T-helper 17 cell (primary cell): ENCODE results near the gene P4HTM. TPM values are rescaled to one million over a fixed set of nuclear protein-coding genes. Genes with fewer than 3 reads are reported as not detected.

Experiments
- ATAC-seq: fragments of 150-1000 bp; cut with Tn5 transposase; 2 replicates; pipeline ENCODE4 v1.10.0; 2021; ENCODE audit warnings: mild to moderate bottlenecking, moderate library complexity
- DNase-seq, 3 donors: peaks; one replicate each; pipeline versions ENCODE4 v3.0.0 to v3.0.0-alpha.2; 2020 to 2021
- H3K9me3 ChIP-seq: one replicate; pipeline ENCODE4 v1.7.0; 2013; ENCODE audit warnings: low read length, mild to moderate bottlenecking; ENCODE audit not compliant: control insufficient read depth, poor library complexity, severe bottlenecking
- H3K27ac Mint-ChIP-seq: one replicate; pipeline ENCODE4 v1.8.0; 2022; ENCODE audit warnings: mild to moderate bottlenecking, moderate library complexity, mixed read lengths
- H3K27me3 Mint-ChIP-seq: one replicate; pipeline ENCODE4 v1.8.0; 2022; ENCODE audit warnings: mixed read lengths
- H3K36me3 Mint-ChIP-seq: one replicate; pipeline ENCODE4 v1.8.0; 2022; ENCODE audit warnings: low read depth, mixed read lengths
- H3K4me1 Mint-ChIP-seq: one replicate; pipeline ENCODE4 v1.8.0; 2022; ENCODE audit warnings: mild to moderate bottlenecking, mixed read lengths
- H3K4me3 Mint-ChIP-seq: one replicate; pipeline ENCODE4 v1.8.0; 2022; ENCODE audit warnings: mild to moderate bottlenecking, moderate library complexity, mixed read lengths
- total RNA-seq, 4 donors: library from RNA in 2 of 4; stranded (reverse) in 2 of 4; gene quantifications; one replicate each; pipeline ENCODE4 v1.2.3 and lab custom pipeline; 2022 to 2026

P4HTM gene
- total RNA-seq (10 to 100 TPM; 37.8 to 43.2 TPM), total RNA-seq (lab: John Stamatoyannopoulos, UW) (65.7 to 90.4 reads per million in 2 donors)

DNA sequence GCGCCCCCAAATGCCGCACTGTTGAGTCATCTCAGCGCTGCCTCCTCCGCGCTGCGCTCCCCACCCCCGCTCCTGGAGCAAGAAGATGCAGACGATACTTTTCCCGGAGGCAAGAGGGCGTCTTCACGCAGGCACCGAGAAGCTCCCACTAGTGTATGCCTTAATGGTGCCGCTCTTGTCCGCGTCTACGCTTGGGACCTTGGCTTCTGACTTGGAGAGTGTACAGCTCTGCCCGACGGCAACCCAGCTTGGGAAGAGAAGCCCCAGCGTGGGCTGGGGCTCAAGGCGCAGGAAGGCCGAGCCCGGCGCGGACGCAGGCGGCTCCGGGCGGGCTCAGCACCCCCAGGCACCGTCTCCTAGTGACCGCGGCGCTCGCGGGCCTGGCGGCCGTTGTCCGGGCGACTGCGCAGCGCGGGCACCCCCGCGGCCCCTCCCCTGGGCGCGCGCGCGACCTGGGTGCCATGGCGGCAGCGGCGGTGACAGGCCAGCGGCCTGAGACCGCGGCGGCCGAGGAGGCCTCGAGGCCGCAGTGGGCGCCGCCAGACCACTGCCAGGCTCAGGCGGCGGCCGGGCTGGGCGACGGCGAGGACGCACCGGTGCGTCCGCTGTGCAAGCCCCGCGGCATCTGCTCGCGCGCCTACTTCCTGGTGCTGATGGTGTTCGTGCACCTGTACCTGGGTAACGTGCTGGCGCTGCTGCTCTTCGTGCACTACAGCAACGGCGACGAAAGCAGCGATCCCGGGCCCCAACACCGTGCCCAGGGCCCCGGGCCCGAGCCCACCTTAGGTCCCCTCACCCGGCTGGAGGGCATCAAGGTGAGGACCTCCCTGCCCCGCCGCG, at the start of gene P4HTM:
P4HTM (plus strand) TSS at position 446 of the 840 bp plus-strand sequence; CDS start at position 462, 16 bp downstream.
- peak; percentile 63 for ATAC-seq
- peak within 1 kb of the TSS; percentile 96 for H3K27ac Mint-ChIP-seq
- no peaks in the 10 kb centered on the region for H3K9me3 ChIP-seq
- H3K4me1 Mint-ChIP-seq: peaks cover 36% of the 10 kb centered on the region
- H3K36me3 Mint-ChIP-seq: peaks cover 2% of the 10 kb centered on the region
- peak within 1 kb of the TSS; percentile 97 for H3K4me3 Mint-ChIP-seq
- peak; percentile 43 to 67 (median 56) for DNase-seq
- no peaks in the 10 kb centered on the region for H3K27me3 Mint-ChIP-seq

DNA sequence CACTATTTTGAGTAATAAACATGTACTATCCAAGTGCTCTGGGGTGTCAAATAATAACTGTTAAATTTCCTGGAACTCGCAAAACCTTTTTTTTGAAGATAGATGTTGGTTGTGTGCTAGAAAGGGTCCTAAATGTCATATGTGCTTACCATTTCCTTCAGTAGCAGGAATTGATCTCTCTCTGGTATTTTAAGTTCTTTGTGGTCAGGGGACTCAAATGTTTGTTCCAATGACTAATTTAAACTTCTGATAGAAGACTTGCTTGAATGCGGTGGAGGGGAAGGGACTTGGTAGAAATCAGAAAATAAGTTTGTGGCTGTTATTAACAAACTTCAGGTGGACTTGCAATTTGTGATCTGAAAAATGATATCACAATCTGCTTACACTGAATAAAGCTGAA, 44.6 kb upstream of the P4HTM start:
- Mint-ChIP-seq H3K27ac (peak overlapping the region; percentile 76), H3K27me3 (no peaks in the 10 kb centered on the region), H3K36me3 (no peaks in the 10 kb centered on the region), H3K4me1 (peaks cover 23% of the 10 kb centered on the region), H3K4me3 (no peak overlapping the region)
- ATAC-seq: no peak
- H3K9me3 ChIP-seq: no peaks in the 10 kb centered on the region
- DNase-seq: no peak

- Mint-ChIP-seq H3K27ac (peak overlapping the region; percentile 76), H3K4me3 (no peak overlapping the region), H3K27me3 (no peaks in the 10 kb centered on the region), H3K36me3 (no peaks in the 10 kb centered on the region), H3K4me1 (peaks cover 23% of the 10 kb centered on the region)
- no peaks in the 10 kb centered on the region for H3K9me3 ChIP-seq
- DNase-seq: no peak
- peak; percentile 25 for ATAC-seq
Observed at GRCh38 chr3:48945891-48946549, 44.0 kb upstream of the P4HTM start.

DNA sequence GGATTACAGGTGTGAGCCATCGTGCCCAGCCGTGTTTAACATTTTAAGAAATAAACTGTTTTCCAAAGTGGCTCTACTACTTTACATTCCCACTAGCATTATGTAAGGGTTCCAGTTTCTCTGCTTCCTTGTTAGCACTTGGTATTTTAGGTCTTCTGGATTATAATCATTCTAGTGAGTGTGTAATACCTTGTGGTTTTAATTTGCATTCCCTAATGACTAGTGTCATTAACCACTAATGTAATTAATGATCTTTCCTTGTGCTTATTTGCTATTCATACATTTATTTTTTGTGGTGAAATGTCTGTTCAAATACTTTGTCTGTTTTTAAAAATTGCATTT, 40.7 kb upstream of the P4HTM start:
- DNase-seq: no peak
- no peaks in the 10 kb centered on the region for H3K9me3 ChIP-seq
- H3K27ac Mint-ChIP-seq: no peak overlapping the region
- peaks cover 6% of the 10 kb centered on the region for H3K36me3 Mint-ChIP-seq
- H3K4me1 Mint-ChIP-seq: peaks cover 26% of the 10 kb centered on the region
- no peak overlapping the region for H3K4me3 Mint-ChIP-seq
- ATAC-seq: no peak
- no peaks in the 10 kb centered on the region for H3K27me3 Mint-ChIP-seq

DNA sequence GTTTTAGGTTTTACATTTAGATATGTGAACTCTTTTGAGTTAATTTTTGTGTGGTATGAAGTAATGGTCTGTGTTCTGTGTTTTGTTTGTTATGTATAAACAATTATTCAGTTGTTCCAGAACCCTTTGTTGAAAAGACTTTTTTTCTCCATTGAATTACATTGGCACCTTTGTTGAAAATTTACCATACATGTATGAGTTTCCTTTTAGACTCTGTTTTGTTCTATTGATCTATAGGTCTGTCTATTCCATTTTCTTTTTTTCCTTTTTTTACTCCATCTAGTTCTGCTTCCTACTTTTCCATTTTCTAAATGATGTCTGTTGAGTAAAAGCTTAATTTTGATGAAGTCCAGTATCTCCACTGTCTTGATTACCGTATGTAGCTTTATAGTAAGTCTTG, 40.0 kb upstream of the P4HTM start:
- peaks cover 20% of the 10 kb centered on the region for H3K4me1 Mint-ChIP-seq
- H3K27ac Mint-ChIP-seq: no peak overlapping the region
- H3K36me3 Mint-ChIP-seq: peaks cover 6% of the 10 kb centered on the region
- DNase-seq: no peak
- no peaks in the 10 kb centered on the region for H3K27me3 Mint-ChIP-seq
- no peak for ATAC-seq
- H3K4me3 Mint-ChIP-seq: no peak overlapping the region
- no peaks in the 10 kb centered on the region for H3K9me3 ChIP-seq

DNA sequence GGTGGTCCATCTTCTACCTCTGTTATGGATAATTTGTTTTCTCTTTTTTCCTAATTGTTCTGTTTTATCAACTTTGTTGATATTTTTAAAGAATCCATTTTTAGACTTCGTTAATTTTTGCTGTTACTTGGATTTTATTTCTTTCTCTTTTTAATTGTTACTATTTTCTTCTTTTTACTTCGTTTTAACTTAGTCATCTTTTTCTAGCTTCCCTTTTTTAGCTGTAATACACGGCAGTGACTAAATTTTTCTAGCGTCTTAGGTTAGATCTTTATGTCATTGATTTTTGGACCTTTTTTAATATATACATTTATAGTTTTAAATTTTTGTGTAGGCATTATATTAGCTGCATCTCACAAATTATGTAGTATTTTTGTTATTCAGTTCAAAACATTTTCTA, 38.3 kb upstream of the P4HTM start:
- peak overlapping the region; percentile 61 for H3K27ac Mint-ChIP-seq

DNA sequence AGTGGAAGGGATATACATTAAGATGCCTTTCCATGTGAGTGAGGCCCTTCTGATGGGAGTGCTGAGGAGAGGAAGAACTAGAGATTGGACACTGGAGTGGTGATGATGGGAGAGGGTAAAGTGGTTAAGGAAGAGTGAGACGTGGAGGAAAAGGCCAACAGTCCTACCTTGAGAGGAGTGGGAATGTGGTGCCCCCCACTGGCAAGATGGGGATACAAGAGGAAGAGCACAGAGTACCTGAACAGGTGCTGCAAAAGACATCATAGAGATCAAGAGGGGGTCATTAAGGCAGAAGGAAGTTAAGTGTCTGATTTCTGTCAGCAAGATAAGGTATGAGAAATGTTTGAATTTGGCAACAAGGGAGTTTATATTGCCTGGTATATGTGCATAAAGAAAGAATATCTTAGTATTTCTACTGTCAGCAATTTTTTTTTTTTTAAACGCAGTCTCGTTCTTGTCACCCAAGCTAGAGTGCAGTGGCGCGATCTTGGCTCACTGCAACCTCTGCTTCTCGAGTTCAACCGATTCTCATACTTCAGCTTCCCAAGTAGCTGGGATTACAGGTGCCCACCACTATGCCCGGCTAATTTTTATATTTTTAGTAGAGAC, 37.4 kb upstream of the P4HTM start:
- peak; percentile 74 for ATAC-seq
- H3K9me3 ChIP-seq: no peaks in the 10 kb centered on the region
- Mint-ChIP-seq H3K27me3 (no peaks in the 10 kb centered on the region), H3K27ac (peak overlapping the region; percentile 61), H3K4me3 (peak overlapping the region; percentile 72), H3K4me1 (peaks cover 15% of the 10 kb centered on the region), H3K36me3 (peaks cover 6% of the 10 kb centered on the region)
- peak; percentile 19 to 32 (median 20) for DNase-seq

More for the DNA sequence above, 38.3 kb upstream of the P4HTM start:
- ATAC-seq (no peak), DNase-seq (no peak)
- H3K4me3 Mint-ChIP-seq: no peak overlapping the region
- no peaks in the 10 kb centered on the region for H3K9me3 ChIP-seq
- H3K36me3 Mint-ChIP-seq: peaks cover 6% of the 10 kb centered on the region
- no peaks in the 10 kb centered on the region for H3K27me3 Mint-ChIP-seq
- H3K4me1 Mint-ChIP-seq: peaks cover 15% of the 10 kb centered on the region

- peaks cover 5% of the 10 kb centered on the region for H3K36me3 Mint-ChIP-seq
- H3K9me3 ChIP-seq: no peaks in the 10 kb centered on the region
- DNase-seq: no peak
- no peak overlapping the region for H3K4me3 Mint-ChIP-seq
- H3K27ac Mint-ChIP-seq: no peak overlapping the region
- no peaks in the 10 kb centered on the region for H3K27me3 Mint-ChIP-seq
- H3K4me1 Mint-ChIP-seq: peaks cover 9% of the 10 kb centered on the region
- ATAC-seq: no peak
Observed at GRCh38 chr3:48957006-48957705, 32.9 kb upstream of the P4HTM start.

DNA sequence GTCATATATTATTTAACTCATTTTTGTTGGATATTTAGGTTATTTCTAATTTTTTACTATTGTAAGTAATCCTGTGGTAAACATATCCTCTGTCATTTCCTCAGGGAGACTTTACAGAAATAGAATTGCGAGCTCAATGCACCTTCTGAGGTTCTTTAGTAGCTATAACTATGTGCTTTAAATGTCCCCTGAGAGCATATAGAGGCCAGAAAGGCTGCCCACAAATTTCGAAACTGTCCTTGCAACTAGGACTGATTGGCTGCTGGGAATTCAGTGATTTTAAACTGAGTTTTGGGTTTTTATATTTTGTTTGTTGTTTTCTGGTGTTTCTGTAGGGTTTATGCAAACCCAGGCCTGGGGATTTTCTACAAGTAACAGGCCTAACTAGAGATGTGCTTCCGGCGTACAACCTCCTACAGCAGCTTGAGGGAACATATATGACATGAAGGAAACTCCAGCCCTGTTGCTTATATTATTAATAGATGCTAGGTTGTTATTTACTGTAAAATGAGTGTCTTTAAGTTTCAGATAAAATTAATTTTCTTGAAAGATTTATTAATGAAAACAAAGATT, 29.1 kb upstream of the P4HTM start:
- H3K27ac Mint-ChIP-seq: no peak overlapping the region
- no peak for ATAC-seq

GRCh38 chr3:48962340-48962739, 27.7 kb upstream of the P4HTM start:
- Mint-ChIP-seq H3K27me3 (no peaks in the 10 kb centered on the region), H3K4me1 (peaks cover 11% of the 10 kb centered on the region), H3K27ac (no peak overlapping the region), H3K4me3 (no peak overlapping the region), H3K36me3 (no peaks in the 10 kb centered on the region)
- no peaks in the 10 kb centered on the region for H3K9me3 ChIP-seq
- no peak for DNase-seq
- no peak for ATAC-seq

More for the DNA sequence above, 29.1 kb upstream of the P4HTM start:
- no peak for DNase-seq
- Mint-ChIP-seq H3K4me1 (peaks cover 1% of the 10 kb centered on the region), H3K27me3 (no peaks in the 10 kb centered on the region), H3K4me3 (no peak overlapping the region), H3K36me3 (no peaks in the 10 kb centered on the region)
- H3K9me3 ChIP-seq: no peaks in the 10 kb centered on the region

DNA sequence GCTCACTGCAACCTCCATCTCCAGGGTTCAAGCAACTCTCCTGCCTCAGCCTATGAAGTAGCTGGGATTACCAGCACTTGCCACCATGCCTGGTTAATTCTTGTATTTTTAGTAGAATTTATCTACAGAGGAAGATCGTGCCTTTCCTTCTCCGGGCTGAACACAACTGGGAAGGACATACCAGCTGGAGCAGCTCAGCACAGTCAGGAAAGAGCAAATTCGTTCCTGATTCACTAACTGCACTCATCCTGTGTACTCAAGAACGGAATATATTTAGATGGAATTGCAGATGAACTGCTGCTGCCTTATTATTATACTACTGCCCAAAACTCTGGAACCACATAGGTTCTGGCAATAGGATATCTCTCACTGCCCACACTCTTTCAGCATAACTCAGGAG, 27.1 kb upstream of the P4HTM start:
- ATAC-seq (no peak), DNase-seq (no peak)
- Mint-ChIP-seq H3K27ac (no peak overlapping the region), H3K4me3 (no peak overlapping the region), H3K27me3 (no peaks in the 10 kb centered on the region), H3K4me1 (peaks cover 11% of the 10 kb centered on the region), H3K36me3 (no peaks in the 10 kb centered on the region)
- H3K9me3 ChIP-seq: no peaks in the 10 kb centered on the region

DNA sequence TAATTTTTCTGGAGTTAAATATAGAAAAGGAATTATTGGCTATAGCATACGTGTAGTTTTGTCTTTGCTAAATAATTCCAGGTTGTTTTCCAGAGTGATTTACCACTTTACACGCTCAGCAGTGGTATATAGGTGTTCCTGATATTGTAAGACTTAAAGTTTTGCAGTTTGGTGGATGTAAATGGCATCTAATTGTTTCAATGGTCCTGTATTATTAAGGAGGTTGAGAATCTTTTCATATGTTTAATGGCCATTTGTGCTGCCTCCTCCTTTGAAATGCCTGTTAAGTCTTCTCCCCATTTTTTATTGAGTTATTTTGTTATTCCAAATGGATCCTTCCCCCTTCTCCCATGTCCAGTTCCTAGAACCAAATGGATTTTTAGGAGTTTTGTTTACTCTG, 26.4 kb upstream of the P4HTM start:
- Mint-ChIP-seq H3K4me1 (peaks cover 11% of the 10 kb centered on the region), H3K27ac (no peak overlapping the region), H3K27me3 (no peaks in the 10 kb centered on the region), H3K36me3 (no peaks in the 10 kb centered on the region), H3K4me3 (no peak overlapping the region)
- DNase-seq: no peak
- ATAC-seq: no peak
- H3K9me3 ChIP-seq: no peaks in the 10 kb centered on the region

GRCh38 chr3:48966367-48966766, 23.7 kb upstream of the P4HTM start:
- Mint-ChIP-seq H3K36me3 (no peaks in the 10 kb centered on the region), H3K4me1 (peaks cover 11% of the 10 kb centered on the region), H3K4me3 (peak overlapping the region; percentile 39), H3K27ac (peak overlapping the region; percentile 70), H3K27me3 (no peaks in the 10 kb centered on the region)
- no peaks in the 10 kb centered on the region for H3K9me3 ChIP-seq
- ATAC-seq (no peak), DNase-seq (no peak)
